DOHH2 (cell line): ENCODE measurements around the gene CHRDL1.
"Not testable (repeated sequence)": the region's sequence is repeated elsewhere in the genome, so short reads cannot be mapped to it uniquely, and the experiment has no call there.

ENCODE experiments used
- EZH2phosphoT487 ChIP-seq: fragments of 200-600 bp; sonication (generic); IDR thresholded peaks from 2 replicates; pipeline ENCODE4 v1.6.1; 2017; ENCODE audit warnings: borderline replicate concordance, mild to moderate bottlenecking, antibody characterized with exemption, low read length, moderate library complexity, mixed read lengths
- TF ChIP-seq, protein P1 (sequence below): fragments of 200-600 bp; sonication (generic); IDR thresholded peaks from one replicate; pipeline ENCODE4 v1.5.1; 2014; ENCODE audit warnings: antibody characterized with exemption, mild to moderate bottlenecking, low read depth, low read length; ENCODE audit not compliant: poor library complexity, severe bottlenecking

DNA sequence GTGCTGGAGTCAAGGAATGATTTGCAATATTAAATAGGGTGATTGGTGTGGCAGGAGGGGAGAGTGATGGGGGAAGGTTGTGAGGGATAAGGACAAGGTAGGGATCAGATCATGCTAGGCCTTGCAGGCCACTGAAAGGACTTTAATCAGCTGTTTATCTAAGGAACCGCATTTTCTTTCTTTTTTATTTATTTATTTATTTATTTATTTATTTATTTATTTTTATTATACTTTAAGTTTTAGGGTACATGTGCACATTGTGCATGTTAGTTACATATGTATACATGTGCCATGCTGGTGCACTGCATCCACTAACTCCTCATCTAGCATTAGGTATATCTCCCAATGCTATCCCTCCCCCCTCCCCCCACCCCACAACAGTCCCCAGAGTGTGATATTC, 20.9 kb upstream of the CHRDL1 start:
- TF ChIP-seq, protein P1, sequence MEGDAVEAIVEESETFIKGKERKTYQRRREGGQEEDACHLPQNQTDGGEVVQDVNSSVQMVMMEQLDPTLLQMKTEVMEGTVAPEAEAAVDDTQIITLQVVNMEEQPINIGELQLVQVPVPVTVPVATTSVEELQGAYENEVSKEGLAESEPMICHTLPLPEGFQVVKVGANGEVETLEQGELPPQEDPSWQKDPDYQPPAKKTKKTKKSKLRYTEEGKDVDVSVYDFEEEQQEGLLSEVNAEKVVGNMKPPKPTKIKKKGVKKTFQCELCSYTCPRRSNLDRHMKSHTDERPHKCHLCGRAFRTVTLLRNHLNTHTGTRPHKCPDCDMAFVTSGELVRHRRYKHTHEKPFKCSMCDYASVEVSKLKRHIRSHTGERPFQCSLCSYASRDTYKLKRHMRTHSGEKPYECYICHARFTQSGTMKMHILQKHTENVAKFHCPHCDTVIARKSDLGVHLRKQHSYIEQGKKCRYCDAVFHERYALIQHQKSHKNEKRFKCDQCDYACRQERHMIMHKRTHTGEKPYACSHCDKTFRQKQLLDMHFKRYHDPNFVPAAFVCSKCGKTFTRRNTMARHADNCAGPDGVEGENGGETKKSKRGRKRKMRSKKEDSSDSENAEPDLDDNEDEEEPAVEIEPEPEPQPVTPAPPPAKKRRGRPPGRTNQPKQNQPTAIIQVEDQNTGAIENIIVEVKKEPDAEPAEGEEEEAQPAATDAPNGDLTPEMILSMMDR = not testable (repeated sequence)
- not testable (repeated sequence) for TF ChIP-seq EZH2phosphoT487
